HG03520 (cell line): ENCODE results near the gene PTCD1.

Experiments
- ATAC-seq: cut with Tn5 transposase; IDR thresholded peaks from one replicate; pipeline ENCODE4 v1.9.1; 2021; ENCODE audit warnings: mild to moderate bottlenecking, moderate library complexity; ENCODE audit not compliant: unreplicated experiment

The PTCD1 gene

GRCh38 chr7:99371376-99371920 is 67.2 kb downstream of the PTCD1 start:
- no peak for ATAC-seq

GRCh38 chr7:99369767-99370391 is 68.7 kb downstream of the PTCD1 start:
- no peak for ATAC-seq

- ATAC-seq: no peak
These were observed 69.7 kb downstream of the PTCD1 start for GRCh38 chr7:99368750-99369389.
